Bronchial epithelial cell (primary cell): ENCODE data around the gene OTOA. TPM values are rescaled to one million over a fixed set of nuclear protein-coding genes. Genes with fewer than 3 reads are reported as not detected.
"Not testable (repeated sequence)": the region's sequence is repeated elsewhere in the genome, so short reads cannot be mapped to it uniquely, and the experiment has no call there.

ENCODE experiments used
- DNase-seq: peaks from one replicate; pipeline ENCODE4 v3.0.0-alpha.2; 2010; ENCODE audit warnings: low read depth
- FAIRE-seq: peaks from 2 replicates; lab custom pipeline; 2011; peaks lifted over from hg19 to GRCh38; lab: Jason Lieb, UNC
- H3K27me3 ChIP-seq: 2 replicates; pipeline ENCODE4 v1.5.1; 2011; ENCODE audit warnings: low read length; ENCODE audit not compliant: control insufficient read depth, insufficient read depth
- H3K36me3 ChIP-seq: 2 replicates; pipeline ENCODE4 v1.5.1; 2011; ENCODE audit warnings: low read length; ENCODE audit not compliant: control insufficient read depth, insufficient read depth
- H3K4me3 ChIP-seq: 2 replicates; pipeline ENCODE4 v1.5.1; 2011; ENCODE audit warnings: mild to moderate bottlenecking, low read depth, low read length, control low read depth
- total RNA-seq: library from RNA; depleted of rRNA; stranded (reverse); fragments of >200 nt; gene quantifications from 2 replicates; pipeline ENCODE4 v1.2.1, GENCODE V29; 2014
- TF ChIP-seq, protein P1 (sequence below): IDR thresholded peaks from 2 replicates; pipeline ENCODE4 v1.5.1; 2011; ENCODE audit warnings: mild to moderate bottlenecking, moderate library complexity, low read length, control low read depth, inconsistent platforms; ENCODE audit not compliant: insufficient read depth, severe bottlenecking

The OTOA gene
- total RNA-seq, 1 donor from 2014 or later, result not detected

DNA sequence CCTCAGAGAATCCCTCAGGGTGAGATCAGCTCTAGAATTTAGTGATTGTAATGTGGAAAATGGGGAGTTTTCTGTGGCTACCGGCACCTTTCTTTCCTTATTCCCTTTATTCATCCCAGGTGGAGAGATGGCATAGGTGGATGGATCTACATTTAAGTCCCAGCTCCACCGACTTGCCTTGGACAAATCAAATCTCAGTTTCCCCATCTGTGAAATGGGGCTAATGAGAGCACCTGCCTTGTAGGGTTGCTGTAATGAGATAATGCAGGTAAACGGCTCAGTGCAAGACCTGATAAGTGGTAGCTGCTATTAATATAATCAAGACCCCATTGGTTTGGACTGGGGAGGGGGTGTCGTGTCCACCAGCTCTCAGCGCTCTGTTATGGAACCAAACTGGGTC, 40.5 kb downstream of the OTOA start:
- Histone ChIP-seq H3K4me3 (no peak overlapping the region), H3K27me3 (no peaks in the 10 kb centered on the region), H3K36me3 (no peaks in the 10 kb centered on the region)
- TF ChIP-seq, protein P1, sequence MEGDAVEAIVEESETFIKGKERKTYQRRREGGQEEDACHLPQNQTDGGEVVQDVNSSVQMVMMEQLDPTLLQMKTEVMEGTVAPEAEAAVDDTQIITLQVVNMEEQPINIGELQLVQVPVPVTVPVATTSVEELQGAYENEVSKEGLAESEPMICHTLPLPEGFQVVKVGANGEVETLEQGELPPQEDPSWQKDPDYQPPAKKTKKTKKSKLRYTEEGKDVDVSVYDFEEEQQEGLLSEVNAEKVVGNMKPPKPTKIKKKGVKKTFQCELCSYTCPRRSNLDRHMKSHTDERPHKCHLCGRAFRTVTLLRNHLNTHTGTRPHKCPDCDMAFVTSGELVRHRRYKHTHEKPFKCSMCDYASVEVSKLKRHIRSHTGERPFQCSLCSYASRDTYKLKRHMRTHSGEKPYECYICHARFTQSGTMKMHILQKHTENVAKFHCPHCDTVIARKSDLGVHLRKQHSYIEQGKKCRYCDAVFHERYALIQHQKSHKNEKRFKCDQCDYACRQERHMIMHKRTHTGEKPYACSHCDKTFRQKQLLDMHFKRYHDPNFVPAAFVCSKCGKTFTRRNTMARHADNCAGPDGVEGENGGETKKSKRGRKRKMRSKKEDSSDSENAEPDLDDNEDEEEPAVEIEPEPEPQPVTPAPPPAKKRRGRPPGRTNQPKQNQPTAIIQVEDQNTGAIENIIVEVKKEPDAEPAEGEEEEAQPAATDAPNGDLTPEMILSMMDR, result no peak
- FAIRE-seq, result no peak
- no peak for DNase-seq

DNA sequence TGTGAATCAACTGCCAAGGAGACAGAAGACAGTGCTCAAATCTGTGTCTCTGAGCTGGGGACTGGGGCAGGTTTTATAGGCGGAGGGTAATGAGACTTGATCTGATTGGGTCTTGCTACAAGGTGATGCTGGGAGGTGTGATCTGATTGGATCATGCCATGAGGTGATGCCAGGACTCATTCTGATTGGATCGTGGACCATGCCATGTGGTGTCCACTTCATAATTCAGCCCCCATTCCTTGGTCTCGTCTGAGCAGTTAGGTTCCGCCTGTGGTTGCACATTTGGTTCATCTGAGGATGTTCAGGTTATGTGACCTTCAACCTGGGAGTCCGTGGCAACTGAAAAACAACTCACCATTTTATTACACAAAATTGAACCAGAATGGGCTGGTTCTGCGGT, 41.0 kb downstream of the OTOA start:
- TF ChIP-seq, protein P1, result no peak
- Histone ChIP-seq H3K4me3 (no peak overlapping the region), H3K36me3 (no peaks in the 10 kb centered on the region), H3K27me3 (no peaks in the 10 kb centered on the region)
- DNase-seq, result no peak
- peak; percentile 55 for FAIRE-seq

DNA sequence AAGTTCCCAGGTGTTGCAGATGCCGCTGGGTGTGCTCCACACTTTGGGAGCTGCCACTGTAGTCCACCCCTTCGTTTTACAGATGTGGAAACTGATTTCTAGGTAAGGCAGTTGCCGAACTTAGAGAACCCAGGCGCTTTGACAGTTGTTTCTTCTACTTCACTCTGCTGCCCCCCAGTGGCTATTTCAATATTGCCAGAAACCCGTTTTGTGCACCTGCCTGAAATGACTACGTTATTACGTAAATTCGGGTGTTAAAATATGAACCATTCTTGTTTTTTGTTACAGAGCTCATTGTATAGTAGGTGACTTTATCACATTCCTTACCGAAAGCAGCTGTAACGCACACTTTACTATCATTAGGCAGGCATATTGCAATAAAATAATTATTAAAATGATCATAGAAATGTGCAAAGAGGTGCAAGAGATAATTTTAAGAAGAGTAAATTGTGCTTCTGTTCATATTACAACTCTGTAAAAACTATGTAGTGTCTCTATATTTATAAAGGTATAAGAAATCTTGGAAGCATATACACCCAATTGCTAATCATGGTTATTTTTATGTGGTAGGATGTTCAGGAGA, 44.9 kb downstream of the OTOA start:
- TF ChIP-seq, protein P1, result peak; percentile 74
- no peaks in the 10 kb centered on the region for H3K27me3 ChIP-seq
- H3K36me3 ChIP-seq, result no peaks in the 10 kb centered on the region
- FAIRE-seq, result no peak
- DNase-seq, result peak; percentile 65
- no peak overlapping the region for H3K4me3 ChIP-seq

DNA sequence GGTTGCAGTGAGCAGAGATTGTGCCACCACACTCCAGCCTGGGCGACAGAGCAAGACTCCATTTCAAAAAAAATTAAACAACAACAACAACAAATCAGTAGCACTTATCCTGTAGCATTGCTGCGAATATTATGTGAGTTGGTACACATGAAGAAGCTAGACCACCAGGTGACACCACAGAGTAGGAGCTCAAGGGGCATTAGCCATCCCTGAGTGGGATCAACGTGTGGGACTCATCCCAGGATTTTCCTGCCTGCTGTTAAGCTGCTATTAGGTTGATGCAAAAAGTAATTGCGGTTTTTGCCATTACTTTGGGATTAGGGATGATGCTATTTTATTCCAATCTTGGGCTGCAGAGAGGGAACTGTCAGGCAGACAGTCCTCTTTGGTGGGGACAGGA, 47.2 kb downstream of the OTOA start:
- FAIRE-seq, result peak; percentile 52
- Histone ChIP-seq H3K36me3 (no peaks in the 10 kb centered on the region), H3K27me3 (no peaks in the 10 kb centered on the region), H3K4me3 (no peak overlapping the region)
- DNase-seq, result no peak
- TF ChIP-seq, protein P1, result no peak

DNA sequence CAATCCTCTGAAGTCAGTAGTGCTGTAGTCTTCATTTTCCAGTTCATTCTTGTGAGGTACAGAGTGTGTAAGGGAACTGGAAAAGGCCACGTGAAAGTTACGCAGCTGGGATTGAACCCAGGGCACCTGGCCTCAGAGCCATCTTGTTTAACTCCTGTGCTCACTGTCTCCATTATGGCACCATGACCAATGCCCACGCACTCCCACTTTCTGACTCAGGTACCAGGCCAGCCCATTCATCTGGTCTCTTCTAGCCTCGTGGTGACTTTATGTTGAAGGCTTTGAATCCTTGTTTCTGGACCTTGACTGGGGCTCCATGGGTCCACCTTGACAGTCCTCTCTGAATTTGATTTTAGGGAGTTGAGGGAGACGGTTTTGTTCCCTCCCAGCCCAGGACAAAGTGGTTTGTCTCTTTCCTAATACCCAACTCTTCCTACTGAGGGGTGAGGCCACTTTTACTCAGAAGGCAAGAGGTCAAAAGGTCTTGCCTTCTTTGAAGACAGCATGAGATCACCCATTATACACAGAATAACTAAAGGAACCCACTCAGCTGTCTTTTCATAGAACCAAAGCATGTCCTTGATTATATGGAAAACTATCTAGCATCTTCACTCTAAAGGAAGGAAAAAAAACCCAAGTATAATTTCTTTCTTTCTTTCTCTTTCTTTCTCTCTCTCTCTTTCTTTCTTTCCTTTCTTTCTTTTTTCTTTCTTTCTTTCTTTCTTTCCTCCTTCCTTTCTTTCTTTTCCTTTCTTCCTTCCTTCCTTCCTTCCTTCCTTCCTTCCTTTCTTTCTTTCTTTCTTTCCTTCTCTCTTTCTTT, 50.0 kb downstream of the OTOA start:
- Histone ChIP-seq H3K36me3 (no peaks in the 10 kb centered on the region), H3K27me3 (no peaks in the 10 kb centered on the region), H3K4me3 (no peak overlapping the region)
- FAIRE-seq (peak; percentile 18), DNase-seq (no peak)
- TF ChIP-seq, protein P1, result no peak

DNA sequence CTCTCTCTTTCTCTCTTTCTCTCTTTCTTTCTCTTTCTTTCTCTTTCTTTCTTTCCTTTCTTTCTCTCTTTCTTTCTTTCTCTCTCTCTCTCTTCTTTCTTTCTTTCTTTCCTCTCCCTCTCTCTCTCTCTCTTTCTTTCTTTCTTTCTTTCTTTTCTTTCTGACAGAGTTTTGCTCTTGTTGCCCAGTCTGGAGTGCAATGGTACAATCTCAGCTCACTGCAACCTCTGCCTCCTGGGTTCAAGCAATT, 50.5 kb downstream of the OTOA start:
- H3K27me3 ChIP-seq, DNase-seq, H3K36me3 ChIP-seq, H3K4me3 ChIP-seq, FAIRE-seq: not testable (repeated sequence)
